ENCODE results near the gene TNFRSF4.

TNFRSF4 gene

DNA sequence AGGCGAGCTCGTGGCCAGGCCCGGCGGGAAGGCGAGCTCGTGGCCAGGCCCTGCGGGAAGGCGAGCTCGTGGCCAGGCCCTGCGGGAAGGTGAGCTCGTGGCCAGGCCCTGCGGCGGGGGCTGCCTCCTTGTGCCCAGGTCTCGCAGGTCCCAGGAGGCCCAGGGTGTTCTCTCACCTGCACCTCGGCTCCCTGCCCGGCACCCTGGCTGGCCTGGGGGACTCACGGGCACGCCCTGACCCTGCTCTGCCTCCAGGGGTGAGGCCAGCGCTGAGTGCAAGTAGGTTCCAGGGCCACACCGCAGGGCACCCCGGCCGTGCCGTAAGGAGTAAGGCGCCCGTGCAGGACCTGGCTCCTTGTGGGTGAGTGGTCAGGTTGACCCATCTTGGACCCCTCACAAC, 13.4 kb upstream of the TNFRSF4 start:
- no peak overlapping the region for H3K4me3 ChIP-seq

GRCh38 chr1:1226566-1227362, 12.8 kb upstream of the TNFRSF4 start:
- no peak overlapping the region for H3K27ac ChIP-seq
- H3K4me3 ChIP-seq, result no peak overlapping the region
- no peak for TF ChIP-seq CTCF (IDR thresholded peaks at IDR 0.05)
- no peak for DNase-seq (ENCODE audit: low spot score)

More for the DNA sequence above, 13.4 kb upstream of the TNFRSF4 start:
- H3K27ac ChIP-seq, result no peak overlapping the region
- DNase-seq (ENCODE audit: low spot score), result no peak
- TF ChIP-seq CTCF (IDR thresholded peaks at IDR 0.05), result no peak

DNA sequence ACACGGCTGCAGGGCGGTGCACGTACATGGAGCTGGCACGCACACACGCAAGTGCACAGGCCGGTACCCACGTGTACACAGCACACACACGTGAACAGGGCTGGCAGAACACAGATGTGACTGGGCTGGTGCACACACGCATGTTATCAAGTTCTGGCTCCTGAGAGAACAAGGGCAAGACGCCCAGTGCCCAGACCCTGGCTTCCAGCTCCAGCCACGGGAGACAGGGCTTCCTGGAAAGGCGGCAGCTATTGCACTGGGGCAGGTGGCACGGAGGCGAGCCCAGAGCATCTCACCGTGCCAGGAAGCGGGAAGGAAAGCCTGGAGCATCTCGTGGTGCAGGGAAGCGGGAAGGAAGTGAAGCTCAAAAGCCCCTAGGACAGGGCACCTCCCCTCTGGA, 12.0 kb upstream of the TNFRSF4 start:
- Histone ChIP-seq H3K27ac (no peak overlapping the region), H3K4me3 (no peak overlapping the region)
- no peak for DNase-seq (ENCODE audit: low spot score)
- TF ChIP-seq CTCF (IDR thresholded peaks at IDR 0.05), result no peak

DNA sequence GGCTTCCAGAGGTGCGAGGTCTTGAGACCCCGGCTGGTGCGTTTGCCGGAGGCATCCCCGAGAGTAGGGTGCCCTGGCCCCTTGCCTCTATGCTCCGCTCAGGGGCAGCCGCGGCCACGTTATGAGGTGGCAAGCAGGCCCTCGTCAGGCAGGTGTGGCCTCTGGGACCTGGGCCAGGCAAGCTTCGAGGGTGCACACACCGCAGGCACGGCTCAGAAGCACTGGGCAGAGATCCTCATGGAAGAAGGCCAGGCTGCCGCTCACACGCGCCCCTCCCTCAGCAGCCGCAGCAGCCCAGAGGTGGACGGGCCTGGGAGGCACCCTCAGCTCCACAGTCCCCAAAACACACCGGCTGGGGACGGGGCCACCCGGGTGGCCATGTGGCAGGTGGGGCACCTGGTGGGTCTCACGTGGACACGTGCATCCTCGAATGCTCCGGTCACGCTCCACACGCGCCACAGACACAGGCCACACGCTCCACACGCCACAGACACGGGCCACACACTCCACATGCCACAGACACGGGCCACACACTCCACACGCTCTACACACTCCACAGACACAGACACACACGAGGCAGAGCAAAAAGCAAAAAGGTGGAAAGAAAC, 11.4 kb upstream of the TNFRSF4 start:
- Histone ChIP-seq H3K27ac (no peak overlapping the region), H3K4me3 (no peak overlapping the region)
- TF ChIP-seq CTCF (IDR thresholded peaks at IDR 0.05), result no peak
- no peak for DNase-seq (ENCODE audit: low spot score)

DNA sequence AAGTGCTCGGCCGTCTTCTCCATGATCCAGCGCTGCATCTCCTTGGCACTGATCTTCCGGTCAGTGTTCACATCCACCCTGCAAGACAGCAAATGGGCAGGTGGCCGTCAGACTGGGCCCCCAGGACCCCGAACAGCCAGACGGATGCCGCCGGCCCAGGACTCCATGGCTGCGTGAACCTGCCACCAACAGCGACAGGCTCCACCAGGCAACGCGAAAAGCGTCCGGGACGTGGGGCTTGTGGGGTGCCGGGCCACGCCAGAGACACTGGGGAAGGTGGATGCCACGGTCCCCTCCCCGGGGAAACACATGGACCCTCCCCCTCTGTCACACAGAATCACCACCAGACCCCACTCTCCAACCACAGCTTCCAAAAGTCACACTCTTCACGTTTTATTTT, 9.9 kb upstream of the TNFRSF4 start:
- no peak for TF ChIP-seq CTCF (IDR thresholded peaks at IDR 0.05)
- Histone ChIP-seq H3K27ac (no peak overlapping the region), H3K4me3 (no peak overlapping the region)

DNA sequence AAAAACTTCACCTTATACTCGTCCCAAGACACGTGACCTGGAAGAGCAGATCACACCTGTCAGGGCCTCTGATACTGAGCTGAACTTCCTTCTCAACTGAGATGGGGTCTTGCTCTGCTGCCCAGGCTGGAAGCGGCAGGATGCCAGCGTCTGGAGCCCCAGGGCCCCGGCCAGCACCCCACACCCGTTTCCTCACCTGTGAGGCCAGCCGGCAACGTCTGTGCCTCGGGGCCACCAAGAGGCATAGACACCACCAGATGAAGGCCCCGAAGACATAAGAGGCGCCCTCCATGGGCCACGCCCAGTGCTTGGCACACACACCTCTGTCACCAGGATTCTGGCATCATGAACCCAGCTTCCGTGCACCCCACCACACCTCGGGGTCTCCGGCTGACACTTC, 9.4 kb upstream of the TNFRSF4 start:
- H3K27ac ChIP-seq, result no peak overlapping the region
- no peak for DNase-seq (ENCODE audit: low spot score)
- H3K4me3 ChIP-seq, result no peak overlapping the region
- TF ChIP-seq CTCF (IDR thresholded peaks at IDR 0.05), result no peak

More for the DNA sequence above, 9.9 kb upstream of the TNFRSF4 start:
- DNase-seq (ENCODE audit: low spot score), result no peak
